Body of pancreas (tissue), 4 donors: ENCODE data around the gene N4BP2. TPM values are rescaled to one million over a fixed set of nuclear protein-coding genes. Genes with fewer than 3 reads are reported as not detected.

ENCODE experiments used
- ATAC-seq: fragments of 150-250 bp; one replicate; pipeline ENCODE4 v1.9.1; 2016
- DNase-seq, 4 donors: peaks; one replicate each; pipeline ENCODE4 v3.0.0-alpha.2; 2019
- H3K27ac ChIP-seq, 4 donors: fragments of 200-600 bp; sonication (generic); 1 replicate in 3 of 4; 2 replicates in 1 of 4; pipeline versions ENCODE4 v1.5.1 to v1.6.1; 2016 to 2019; ENCODE audit warnings: mild to moderate bottlenecking in 1 of 4, mixed read lengths in 1 of 4, moderate library complexity in 1 of 4
- H3K27me3 ChIP-seq, 2 donors: fragments of 200-600 bp; sonication (generic); one replicate each; pipeline ENCODE4 v1.6.0; 2016; ENCODE audit warnings: mild to moderate bottlenecking in 1 of 2
- H3K36me3 ChIP-seq, 2 donors: fragments of 200-600 bp; sonication (generic); replicated peaks in 1 of 2; 2 replicates each; pipeline ENCODE4 v1.5.1; 2016; ENCODE audit warnings: low read depth in 2 of 2; ENCODE audit not compliant: insufficient read depth in 1 of 2
- H3K4me1 ChIP-seq: fragments of 200-600 bp; sonication (generic); one replicate; pipeline ENCODE4 v1.6.0; 2016
- H3K4me3 ChIP-seq, 2 donors: fragments of 200-600 bp; sonication (generic); 1 replicate in 1 of 2; 2 replicates in 1 of 2; pipeline ENCODE4 v1.5.1; 2016 to 2019
- H3K9me3 ChIP-seq, 3 donors: fragments of 200-600 bp; sonication (generic); 1 replicate in 2 of 3; 2 replicates in 1 of 3; pipeline ENCODE4 v1.5.1; 2016
- CTCF ChIP-seq, 7 experiments: fragments of 450-650 bp in 4 of 7; fragments of 200-600 bp in 3 of 7; sonication (generic) in 3 of 7; IDR thresholded peaks; one replicate each; pipeline ENCODE4 v1.5.1; 2016 to 2019; ENCODE audit warnings: antibody characterized with exemption in 7 of 7
- POLR2A ChIP-seq, 3 donors: fragments of 450-650 bp; IDR thresholded peaks; one replicate each; pipeline ENCODE4 v1.6.1; 2016; ENCODE audit warnings: antibody characterized with exemption in 3 of 3, mild to moderate bottlenecking in 2 of 3
- WGBS, 2 donors: methylation state at CpG; one replicate each; pipeline ENCODE4 v1.1.5; 2017; 5-methylcytosine and 5-hydroxymethylcytosine counted together
- intact Hi-C: fragments of 100-400 bp; cut with DNase I; formaldehyde crosslinking; loops from one replicate; pipeline ENCODE4 v1.15.1; 2023
- small RNA-seq: library from RNA; depleted of rRNA; stranded (forward); fragments of <200 nt; gene quantifications from one replicate; pipeline ENCODE3, GENCODE V24; 2016
- total RNA-seq, 2 donors: library from RNA; depleted of rRNA; stranded (reverse); fragments of >200 nt; gene quantifications; one replicate each; pipeline ENCODE4 v1.1.0, GENCODE V29; 2016

The N4BP2 gene
- total RNA-seq, 2 donors from 2014 or later: 14.8 to 15.0 TPM

- intact Hi-C loops: no loop called here
- 79 to 84% methylated on average over 7 to 9 of the region's 9 CpGs for WGBS, 2 donors
- Histone ChIP-seq H3K27ac (no peak overlapping the region), H3K4me1 (no peaks in the 10 kb centered on the region), H3K4me3 (no peak overlapping the region), H3K9me3 (no peaks in the 10 kb centered on the region), H3K36me3 (no peaks in the 10 kb centered on the region), H3K27me3 (no peaks in the 10 kb centered on the region)
- ATAC-seq: no peak
- TF ChIP-seq CTCF (IDR thresholded peaks at IDR 0.05) (no peak), POLR2A (IDR thresholded peaks at IDR 0.05) (no peak)
- no peak for DNase-seq
Observed at GRCh38 chr4:40204507-40205258, 148.0 kb downstream of the N4BP2 start.

DNA sequence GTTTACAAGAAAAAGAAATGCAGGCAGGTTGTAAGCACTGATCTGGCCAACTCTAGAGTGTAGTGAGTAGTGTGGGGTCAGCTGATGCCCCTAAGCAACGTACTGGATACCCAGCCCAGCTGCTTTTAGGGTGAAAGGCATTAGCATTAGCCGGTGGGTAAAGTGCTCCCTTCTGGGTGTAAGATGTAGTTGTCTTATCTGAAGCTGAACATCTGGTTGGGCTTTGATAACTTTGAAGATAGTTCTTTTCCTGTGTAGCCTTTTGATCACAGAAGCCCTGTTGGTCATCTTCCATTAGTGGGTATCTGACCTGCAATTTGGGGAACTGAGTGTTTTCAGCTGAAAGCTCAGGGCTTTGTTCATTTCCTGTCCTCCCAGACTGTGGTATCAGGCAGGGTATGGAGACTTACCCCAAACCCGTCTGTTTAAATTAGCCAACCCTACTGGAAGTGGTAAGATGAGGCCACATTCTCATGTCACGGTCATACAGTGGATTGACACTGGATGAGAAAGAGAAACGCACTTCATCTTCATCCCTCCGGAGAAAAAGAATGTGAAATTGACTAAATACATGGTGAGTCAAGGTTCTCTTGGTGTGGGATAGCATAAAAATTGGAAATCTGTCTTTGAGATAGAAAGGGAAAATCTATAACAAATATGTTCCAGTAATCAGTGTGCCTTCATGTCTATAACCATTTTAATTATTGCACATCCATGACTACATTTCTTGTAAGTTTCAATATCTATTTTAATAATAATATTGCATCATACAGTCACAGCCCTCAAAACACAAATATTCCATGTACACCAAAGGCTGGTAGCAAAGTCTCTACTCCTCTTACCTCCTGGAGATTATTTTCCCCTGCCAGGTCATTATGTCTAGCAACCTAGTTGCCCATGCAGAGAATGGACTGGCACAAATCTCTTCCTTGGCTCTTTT is 148.9 kb downstream of the N4BP2 start:
- Histone ChIP-seq H3K27me3 (no peaks in the 10 kb centered on the region), H3K27ac (peak overlapping the region in 1 of 4 donors; percentile 65), H3K9me3 (no peaks in the 10 kb centered on the region), H3K36me3 (no peaks in the 10 kb centered on the region), H3K4me3 (no peak overlapping the region), H3K4me1 (no peaks in the 10 kb centered on the region)
- DNase-seq (peak in 1 of 4 donors; percentile 38), ATAC-seq (no peak)
- intact Hi-C loops: no loop called here
- 62 to 77% methylated on average over 6 of the region's 6 CpGs for WGBS, 2 donors
- TF ChIP-seq CTCF (IDR thresholded peaks at IDR 0.05) (no peak), POLR2A (IDR thresholded peaks at IDR 0.05) (peak in 1 of 3 donors; percentile 17)

GRCh38 chr4:40206426-40206825 is 149.8 kb downstream of the N4BP2 start:
- intact Hi-C loops: no loop called here
- TF ChIP-seq POLR2A (IDR thresholded peaks at IDR 0.05): no peak
- no peak for TF ChIP-seq CTCF (IDR thresholded peaks at IDR 0.05)
- no peaks in the 10 kb centered on the region for H3K27me3 ChIP-seq
- no peaks in the 10 kb centered on the region for H3K9me3 ChIP-seq
- WGBS, 2 donors: 48 to 66% methylated on average over 2 of the region's 2 CpGs
- no peak overlapping the region for H3K4me3 ChIP-seq
- ATAC-seq: no peak
- DNase-seq: no peak
- H3K4me1 ChIP-seq: no peaks in the 10 kb centered on the region
- peak overlapping the region in 1 of 4 donors; percentile 65 for H3K27ac ChIP-seq
- H3K36me3 ChIP-seq: no peaks in the 10 kb centered on the region

Small RNAs within 50 kb of the gene (small RNA-seq; reads per million reads assigned to genes)
- gene AC095057.1: not detected
- not detected for gene RF00432
- not detected for gene RNU6-1112P

Other genes starting within 250 kb of the N4BP2 start
- gene PDS5A, start 78.9 kb upstream of the N4BP2 start, total RNA-seq: 10 to 100 TPM; 44.9 to 50.8 TPM
- gene RHOH, start 140.2 kb downstream of the N4BP2 start, total RNA-seq: 1 to 10 TPM; 2.9 to 7.9 TPM